Adrenal gland (tissue), 5 donors: Measurements from ENCODE around the gene TLE5.

Source experiments
- POLR2A ChIP-seq, 2 donors: fragments of 450-650 bp; IDR thresholded peaks; one replicate each; pipeline ENCODE4 v1.6.1; 2017; ENCODE audit warnings: antibody characterized with exemption in 2 of 2, mild to moderate bottlenecking in 2 of 2, moderate library complexity in 1 of 2
- TF ChIP-seq, protein P1 (sequence below), 6 experiments: fragments of 450-650 bp in 4 of 6; fragments of 200-600 bp in 2 of 6; sonication (generic) in 1 of 6; IDR thresholded peaks; 1 replicate in 5 of 6; 2 replicates in 1 of 6; pipeline versions ENCODE4 v1.5.1 to v1.8.0; 2016 to 2021; ENCODE audit warnings: antibody characterized with exemption in 6 of 6, mild to moderate bottlenecking in 2 of 6, moderate library complexity in 1 of 6
- donor health status: DM: no; HTN: no; CAD: no.

GRCh38 chr19:3025549-3025886, 36.8 kb downstream of the TLE5 start:
- TF ChIP-seq, protein P1, sequence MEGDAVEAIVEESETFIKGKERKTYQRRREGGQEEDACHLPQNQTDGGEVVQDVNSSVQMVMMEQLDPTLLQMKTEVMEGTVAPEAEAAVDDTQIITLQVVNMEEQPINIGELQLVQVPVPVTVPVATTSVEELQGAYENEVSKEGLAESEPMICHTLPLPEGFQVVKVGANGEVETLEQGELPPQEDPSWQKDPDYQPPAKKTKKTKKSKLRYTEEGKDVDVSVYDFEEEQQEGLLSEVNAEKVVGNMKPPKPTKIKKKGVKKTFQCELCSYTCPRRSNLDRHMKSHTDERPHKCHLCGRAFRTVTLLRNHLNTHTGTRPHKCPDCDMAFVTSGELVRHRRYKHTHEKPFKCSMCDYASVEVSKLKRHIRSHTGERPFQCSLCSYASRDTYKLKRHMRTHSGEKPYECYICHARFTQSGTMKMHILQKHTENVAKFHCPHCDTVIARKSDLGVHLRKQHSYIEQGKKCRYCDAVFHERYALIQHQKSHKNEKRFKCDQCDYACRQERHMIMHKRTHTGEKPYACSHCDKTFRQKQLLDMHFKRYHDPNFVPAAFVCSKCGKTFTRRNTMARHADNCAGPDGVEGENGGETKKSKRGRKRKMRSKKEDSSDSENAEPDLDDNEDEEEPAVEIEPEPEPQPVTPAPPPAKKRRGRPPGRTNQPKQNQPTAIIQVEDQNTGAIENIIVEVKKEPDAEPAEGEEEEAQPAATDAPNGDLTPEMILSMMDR (IDR thresholded peaks at IDR 0.05), result no peak
- TF ChIP-seq POLR2A (IDR thresholded peaks at IDR 0.05), result no peak
